ENCODE data around the gene WDFY1.

The WDFY1 gene

DNA sequence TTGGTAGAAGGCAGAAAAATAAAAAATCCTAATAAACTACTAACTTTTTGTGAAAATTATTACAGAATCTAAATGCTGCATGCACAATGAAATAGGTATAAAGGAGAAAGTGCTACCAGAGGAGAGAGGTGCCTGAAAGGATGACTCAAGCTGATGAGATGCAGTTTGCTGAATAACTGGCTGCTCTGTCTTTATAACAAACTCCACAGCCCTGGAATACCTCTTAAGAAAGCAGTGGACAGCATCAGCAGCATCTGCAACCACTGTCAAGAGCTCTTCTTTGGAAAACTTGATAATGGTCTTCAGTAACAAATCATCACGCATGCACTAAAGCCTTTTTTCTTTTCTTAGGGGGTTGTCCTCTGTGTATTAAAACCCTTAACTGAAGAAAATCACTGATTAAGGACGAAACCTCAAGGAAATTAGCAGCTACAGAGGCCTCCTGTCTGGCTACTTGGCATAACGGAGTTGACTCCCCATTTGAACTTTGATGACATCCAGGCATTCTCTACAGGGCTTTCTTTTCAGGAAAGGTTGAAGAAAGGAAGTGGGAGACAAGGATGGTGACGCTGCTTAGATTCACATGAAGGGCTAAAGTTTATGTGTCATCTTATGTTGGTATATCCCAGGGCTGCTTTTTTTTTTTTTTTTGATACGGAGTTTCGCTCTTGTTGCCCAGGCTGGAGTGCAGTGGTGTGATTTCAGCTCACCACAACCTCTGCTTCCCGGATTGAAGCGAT is 28.8 kb downstream of the WDFY1 start:
- peaks cover 19% of the 10 kb centered on the region for H3K4me1 ChIP-seq (ENCODE audit: control insufficient read depth, insufficient read depth, low read length, unreplicated experiment)
- peaks cover 22% of the 10 kb centered on the region; the same call in 1 of the 2 replicates for H3K36me3 ChIP-seq (ENCODE audit: insufficient read depth, low read length)
- no peak overlapping the region for H2AFZ ChIP-seq (ENCODE audit: low read length, unreplicated experiment)
- no peak overlapping the region for H3K27ac ChIP-seq (ENCODE audit: low read depth, low read length)
- H3K27me3 ChIP-seq (ENCODE audit: insufficient read depth, low read length), result no peaks in the 10 kb centered on the region
- no peak overlapping the region for H3K4me3 ChIP-seq (ENCODE audit: low read depth, low read length)
- peaks cover 72% of the 10 kb centered on the region for H3K79me2 ChIP-seq (ENCODE audit: control insufficient read depth, insufficient read depth, low read length, unreplicated experiment)

DNA sequence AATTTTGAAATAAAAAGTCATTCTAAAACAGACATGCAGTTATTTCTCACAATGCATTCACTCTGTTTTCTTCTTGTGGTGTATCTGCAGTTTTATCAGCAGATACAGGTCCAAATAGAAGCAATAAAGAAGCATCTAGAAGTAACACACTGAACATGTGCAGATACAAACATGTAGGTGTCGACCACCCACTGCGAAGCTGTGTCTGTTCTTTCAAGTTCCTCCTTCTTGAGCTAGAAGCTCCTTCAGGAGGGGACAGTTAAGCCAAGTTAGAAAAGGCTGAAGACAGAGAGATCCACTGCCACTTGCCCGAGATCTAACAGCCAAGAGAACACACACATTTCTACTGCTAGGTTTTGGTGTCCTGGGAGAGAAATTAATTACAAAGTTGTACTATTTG is 30.1 kb downstream of the WDFY1 start:
- no peak overlapping the region for H3K27ac ChIP-seq (ENCODE audit: low read depth, low read length)
- peaks cover 22% of the 10 kb centered on the region; the same call in 1 of the 2 replicates for H3K36me3 ChIP-seq (ENCODE audit: insufficient read depth, low read length)
- no peak overlapping the region for H3K4me3 ChIP-seq (ENCODE audit: low read depth, low read length)
- H3K27me3 ChIP-seq (ENCODE audit: insufficient read depth, low read length), result no peaks in the 10 kb centered on the region
- H3K79me2 ChIP-seq (ENCODE audit: control insufficient read depth, insufficient read depth, low read length, unreplicated experiment), result peaks cover 68% of the 10 kb centered on the region
- H3K4me1 ChIP-seq (ENCODE audit: control insufficient read depth, insufficient read depth, low read length, unreplicated experiment), result peaks cover 8% of the 10 kb centered on the region
- no peak overlapping the region for H2AFZ ChIP-seq (ENCODE audit: low read length, unreplicated experiment)

DNA sequence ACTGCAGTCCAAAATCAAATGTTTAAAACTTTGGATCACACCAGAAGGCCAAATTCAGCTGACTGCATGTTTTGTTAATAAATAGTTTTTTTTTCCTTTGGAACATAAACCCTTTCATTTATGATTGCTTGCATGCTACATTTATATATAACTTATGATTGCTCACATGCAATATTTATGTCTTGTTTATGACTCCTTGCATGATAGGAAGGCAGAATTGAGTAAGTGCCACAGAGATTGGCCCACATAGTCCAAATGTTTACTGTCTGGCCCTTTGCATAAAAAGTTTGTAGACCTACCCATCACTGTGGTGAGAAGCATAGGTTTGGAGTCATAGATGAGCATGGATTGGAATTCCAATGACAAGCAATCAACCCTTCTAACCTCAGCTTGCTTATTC is 30.8 kb downstream of the WDFY1 start:
- Histone ChIP-seq H3K79me2 (ENCODE audit: control insufficient read depth, insufficient read depth, low read length, unreplicated experiment) (peaks cover 68% of the 10 kb centered on the region), H3K4me3 (ENCODE audit: low read depth, low read length) (no peak overlapping the region)

DNA sequence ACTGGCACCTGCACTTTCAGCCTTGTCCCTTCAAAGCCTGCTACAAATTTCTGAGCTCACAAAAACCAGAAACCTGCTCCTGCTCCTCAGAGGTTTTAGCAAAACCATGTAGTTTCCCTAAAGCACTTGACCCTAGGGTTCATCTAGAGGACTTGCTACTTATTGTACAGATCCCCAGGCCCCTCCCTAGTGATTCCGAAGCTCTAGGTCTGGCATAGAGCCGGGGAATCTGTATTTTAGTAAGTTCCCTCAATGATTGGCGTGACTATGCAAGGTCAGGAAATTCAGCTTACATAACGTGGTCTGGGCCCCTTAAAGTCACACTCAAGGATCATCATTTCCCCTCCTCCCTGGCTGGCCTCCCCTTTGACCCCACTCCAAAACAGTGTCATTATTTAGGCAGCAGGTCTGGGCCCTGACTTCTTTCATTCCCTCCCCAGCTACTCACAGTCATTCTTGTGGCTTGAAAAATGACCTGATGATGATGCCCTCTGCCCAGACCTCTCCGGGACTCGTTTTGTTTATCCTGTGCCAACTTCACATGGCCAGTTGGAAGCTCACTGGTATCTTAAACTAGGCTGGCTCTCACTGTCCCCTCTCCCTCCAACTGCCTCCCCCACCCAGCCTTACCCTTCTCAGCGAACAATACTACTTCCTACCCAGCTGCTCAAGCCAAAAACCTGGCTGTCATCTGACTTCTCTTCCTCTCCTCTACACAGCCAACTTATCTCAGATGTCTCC is 36.0 kb downstream of the WDFY1 start:
- H3K36me3 ChIP-seq (ENCODE audit: insufficient read depth, low read length), result peaks cover 18% of the 10 kb centered on the region
- no peak overlapping the region for H3K27ac ChIP-seq (ENCODE audit: low read depth, low read length)
- H3K4me1 ChIP-seq (ENCODE audit: control insufficient read depth, insufficient read depth, low read length, unreplicated experiment), result no peaks in the 10 kb centered on the region
- no peak overlapping the region for H2AFZ ChIP-seq (ENCODE audit: low read length, unreplicated experiment)
- H3K4me3 ChIP-seq (ENCODE audit: low read depth, low read length), result no peak overlapping the region
- H3K27me3 ChIP-seq (ENCODE audit: insufficient read depth, low read length), result no peaks in the 10 kb centered on the region
- H3K79me2 ChIP-seq (ENCODE audit: control insufficient read depth, insufficient read depth, low read length, unreplicated experiment), result peaks cover 49% of the 10 kb centered on the region

More for the DNA sequence above, 30.8 kb downstream of the WDFY1 start:
- H3K36me3 ChIP-seq (ENCODE audit: insufficient read depth, low read length), result peaks cover 22% of the 10 kb centered on the region; the same call in 1 of the 2 replicates
- no peaks in the 10 kb centered on the region for H3K27me3 ChIP-seq (ENCODE audit: insufficient read depth, low read length)
- no peak overlapping the region for H2AFZ ChIP-seq (ENCODE audit: low read length, unreplicated experiment)
- H3K27ac ChIP-seq (ENCODE audit: low read depth, low read length), result no peak overlapping the region
- peaks cover under 1% of the 10 kb centered on the region for H3K4me1 ChIP-seq (ENCODE audit: control insufficient read depth, insufficient read depth, low read length, unreplicated experiment)

DNA sequence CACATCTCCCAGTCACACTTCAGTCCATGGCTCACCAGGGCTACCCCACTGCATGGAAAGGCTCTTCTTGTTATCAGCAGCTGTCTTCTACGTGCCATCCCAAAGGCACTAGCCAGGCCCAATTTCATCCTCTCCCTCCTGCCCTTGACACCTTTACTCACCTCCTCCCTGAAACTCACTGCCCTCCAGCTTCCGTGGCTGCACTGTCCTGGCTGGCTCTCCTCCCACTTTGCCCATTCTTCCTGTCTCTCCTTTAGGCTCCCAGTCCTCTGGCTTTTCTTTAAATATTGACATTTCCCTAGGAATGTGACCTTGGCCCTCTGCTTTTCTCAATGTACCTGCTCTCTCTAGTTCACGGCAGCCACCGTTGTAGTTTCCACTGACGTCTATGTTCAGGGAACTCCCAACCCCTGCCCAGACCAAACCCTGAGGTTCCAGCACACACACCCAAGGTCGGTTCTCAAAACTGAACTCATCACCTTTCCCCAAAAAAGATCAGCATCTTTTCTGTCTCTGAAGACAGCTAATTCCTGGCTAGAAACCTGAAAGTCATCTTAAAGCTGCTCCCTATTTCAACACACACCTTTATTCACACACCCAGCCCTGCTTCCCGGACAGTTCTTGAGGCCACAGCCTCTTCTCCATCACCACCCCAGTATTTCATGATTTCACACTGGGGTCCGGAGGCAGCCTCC is 36.7 kb downstream of the WDFY1 start:
- Histone ChIP-seq H3K27me3 (ENCODE audit: insufficient read depth, low read length) (no peaks in the 10 kb centered on the region), H3K36me3 (ENCODE audit: insufficient read depth, low read length) (peaks cover 18% of the 10 kb centered on the region), H3K4me3 (ENCODE audit: low read depth, low read length) (no peak overlapping the region), H3K4me1 (ENCODE audit: control insufficient read depth, insufficient read depth, low read length, unreplicated experiment) (no peaks in the 10 kb centered on the region), H2AFZ (ENCODE audit: low read length, unreplicated experiment) (no peak overlapping the region), H3K27ac (ENCODE audit: low read depth, low read length) (no peak overlapping the region), H3K79me2 (ENCODE audit: control insufficient read depth, insufficient read depth, low read length, unreplicated experiment) (peaks cover 47% of the 10 kb centered on the region)

- no peaks in the 10 kb centered on the region for H3K27me3 ChIP-seq (ENCODE audit: insufficient read depth, low read length)
- no peak overlapping the region for H3K27ac ChIP-seq (ENCODE audit: low read depth, low read length)
- no peak overlapping the region for H2AFZ ChIP-seq (ENCODE audit: low read length, unreplicated experiment)
- no peak overlapping the region for H3K4me3 ChIP-seq (ENCODE audit: low read depth, low read length)
- peaks cover 15% of the 10 kb centered on the region for H3K36me3 ChIP-seq (ENCODE audit: insufficient read depth, low read length)
- H3K79me2 ChIP-seq (ENCODE audit: control insufficient read depth, insufficient read depth, low read length, unreplicated experiment), result peaks cover 34% of the 10 kb centered on the region
- no peaks in the 10 kb centered on the region for H3K4me1 ChIP-seq (ENCODE audit: control insufficient read depth, insufficient read depth, low read length, unreplicated experiment)
These were observed 39.1 kb downstream of the WDFY1 start for GRCh38 chr2:223905996-223906395.

DNA sequence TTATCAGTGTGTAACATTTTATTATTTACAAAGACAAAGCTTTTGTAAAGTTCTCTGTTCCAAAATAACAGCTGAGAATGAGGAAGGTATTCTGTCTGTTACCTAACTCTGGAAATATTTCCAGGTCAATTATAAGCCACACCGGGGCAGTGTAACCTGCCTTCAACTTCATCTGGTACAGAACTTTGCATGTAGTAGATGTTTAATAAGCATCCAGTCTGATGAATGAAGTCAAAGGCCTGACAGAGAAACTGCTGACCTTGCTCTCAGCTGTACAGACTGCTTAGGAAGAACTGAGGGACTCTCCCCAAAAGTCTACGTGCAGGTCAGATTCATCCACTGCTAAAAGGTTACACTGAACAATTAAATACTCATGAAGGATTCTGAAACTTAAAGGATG is 43.3 kb downstream of the WDFY1 start:
- H3K79me2 ChIP-seq (ENCODE audit: control insufficient read depth, insufficient read depth, low read length, unreplicated experiment), result no peaks in the 10 kb centered on the region
- peaks cover 29% of the 10 kb centered on the region for H3K36me3 ChIP-seq (ENCODE audit: insufficient read depth, low read length)
- no peaks in the 10 kb centered on the region for H3K27me3 ChIP-seq (ENCODE audit: insufficient read depth, low read length)
- no peak overlapping the region for H3K27ac ChIP-seq (ENCODE audit: low read depth, low read length)
- no peak overlapping the region for H2AFZ ChIP-seq (ENCODE audit: low read length, unreplicated experiment)
- H3K4me3 ChIP-seq (ENCODE audit: low read depth, low read length), result no peak overlapping the region
- peaks cover 8% of the 10 kb centered on the region for H3K4me1 ChIP-seq (ENCODE audit: control insufficient read depth, insufficient read depth, low read length, unreplicated experiment)

- no peak overlapping the region for H2AFZ ChIP-seq (ENCODE audit: low read length, unreplicated experiment)
- H3K27ac ChIP-seq (ENCODE audit: low read depth, low read length), result no peak overlapping the region
- H3K79me2 ChIP-seq (ENCODE audit: control insufficient read depth, insufficient read depth, low read length, unreplicated experiment), result no peaks in the 10 kb centered on the region
- H3K4me3 ChIP-seq (ENCODE audit: low read depth, low read length), result no peak overlapping the region
- peaks cover 29% of the 10 kb centered on the region for H3K36me3 ChIP-seq (ENCODE audit: insufficient read depth, low read length)
- no peaks in the 10 kb centered on the region for H3K27me3 ChIP-seq (ENCODE audit: insufficient read depth, low read length)
- H3K4me1 ChIP-seq (ENCODE audit: control insufficient read depth, insufficient read depth, low read length, unreplicated experiment), result peaks cover 13% of the 10 kb centered on the region
These were observed 43.8 kb downstream of the WDFY1 start for GRCh38 chr2:223901311-223901710.

- Histone ChIP-seq H3K4me1 (ENCODE audit: control insufficient read depth, insufficient read depth, low read length, unreplicated experiment) (peaks cover 16% of the 10 kb centered on the region), H3K4me3 (ENCODE audit: low read depth, low read length) (no peak overlapping the region), H3K36me3 (ENCODE audit: insufficient read depth, low read length) (peaks cover 24% of the 10 kb centered on the region), H3K27ac (ENCODE audit: low read depth, low read length) (no peak overlapping the region), H3K79me2 (ENCODE audit: control insufficient read depth, insufficient read depth, low read length, unreplicated experiment) (no peaks in the 10 kb centered on the region), H2AFZ (ENCODE audit: low read length, unreplicated experiment) (no peak overlapping the region), H3K27me3 (ENCODE audit: insufficient read depth, low read length) (no peaks in the 10 kb centered on the region)
These were observed 44.6 kb downstream of the WDFY1 start for GRCh38 chr2:223900531-223900930.

- Histone ChIP-seq H3K27me3 (ENCODE audit: insufficient read depth, low read length) (no peaks in the 10 kb centered on the region), H3K79me2 (ENCODE audit: control insufficient read depth, insufficient read depth, low read length, unreplicated experiment) (no peaks in the 10 kb centered on the region), H2AFZ (ENCODE audit: low read length, unreplicated experiment) (no peak overlapping the region), H3K36me3 (ENCODE audit: insufficient read depth, low read length) (peaks cover 20% of the 10 kb centered on the region), H3K4me3 (ENCODE audit: low read depth, low read length) (no peak overlapping the region), H3K4me1 (ENCODE audit: control insufficient read depth, insufficient read depth, low read length, unreplicated experiment) (peaks cover 19% of the 10 kb centered on the region), H3K27ac (ENCODE audit: low read depth, low read length) (no peak overlapping the region)
These were observed 45.1 kb downstream of the WDFY1 start for GRCh38 chr2:223900066-223900465.

Measured in ACC112 (cell line).